Activated CD8-positive, alpha-beta memory T cell treated with anti-CD3 and anti-CD28 coated beads for 1 hour (primary cell): ENCODE data around the gene UFSP2.

ENCODE experiments used
- DNase-seq, 2 donors: peaks; one replicate each; pipeline ENCODE4 v3.0.0-alpha.2; 2020; ENCODE audit warnings: low read depth in 1 of 2; ENCODE audit errors: extremely low read depth in 1 of 2

The UFSP2 gene

DNA sequence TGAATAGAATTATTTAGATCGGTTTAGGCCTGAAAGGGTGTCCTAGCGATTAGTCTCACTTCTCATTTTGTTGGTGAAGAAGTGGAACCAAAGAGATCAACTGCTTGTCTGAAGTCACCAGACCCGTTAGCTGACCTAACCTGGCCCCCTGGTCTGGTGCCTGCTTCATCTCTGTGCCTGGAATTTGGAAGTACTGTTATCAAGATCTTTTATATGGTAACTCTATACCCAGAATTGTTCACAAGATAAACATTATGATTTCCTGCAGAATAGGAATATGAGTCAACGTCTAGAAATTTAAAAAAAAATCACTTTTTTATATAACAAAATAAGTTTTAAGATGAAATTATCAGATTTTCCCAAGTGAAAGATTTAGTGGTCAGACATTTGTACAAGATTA lies 67.2 kb downstream of the UFSP2 start:
- no peak for DNase-seq

DNA sequence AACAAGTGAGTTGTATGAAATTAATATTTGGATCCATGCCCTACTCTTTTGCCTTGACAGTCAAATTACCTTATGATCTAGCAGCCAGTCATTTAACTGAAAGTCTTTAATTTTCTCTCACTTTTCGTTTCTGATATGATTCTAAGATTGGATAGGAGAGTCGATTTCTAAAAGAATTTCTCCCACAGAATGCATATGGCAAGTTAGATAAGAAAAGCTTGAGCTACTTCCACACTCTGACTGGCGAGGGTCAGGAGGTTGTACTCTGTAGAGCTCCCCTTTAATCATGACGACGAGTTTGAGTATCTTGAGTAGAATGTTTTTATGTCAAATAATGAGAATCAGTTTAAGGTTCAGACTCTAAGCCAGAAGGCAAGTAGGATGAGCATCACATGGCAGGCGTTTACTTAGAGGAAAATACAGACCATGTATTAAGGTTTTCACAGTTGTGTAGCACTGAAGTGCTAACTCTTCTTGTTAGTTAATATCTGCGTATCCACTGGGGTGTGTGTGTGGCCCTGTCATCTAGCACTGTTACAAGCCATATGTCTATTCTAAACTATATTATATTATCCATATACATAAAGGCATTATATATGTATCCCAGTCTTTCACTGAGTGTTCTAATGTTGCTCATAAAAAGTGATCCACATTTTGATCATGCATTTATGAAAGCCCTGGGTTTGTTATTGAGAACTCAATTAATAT lies 67.9 kb downstream of the UFSP2 start:
- no peak for DNase-seq

DNA sequence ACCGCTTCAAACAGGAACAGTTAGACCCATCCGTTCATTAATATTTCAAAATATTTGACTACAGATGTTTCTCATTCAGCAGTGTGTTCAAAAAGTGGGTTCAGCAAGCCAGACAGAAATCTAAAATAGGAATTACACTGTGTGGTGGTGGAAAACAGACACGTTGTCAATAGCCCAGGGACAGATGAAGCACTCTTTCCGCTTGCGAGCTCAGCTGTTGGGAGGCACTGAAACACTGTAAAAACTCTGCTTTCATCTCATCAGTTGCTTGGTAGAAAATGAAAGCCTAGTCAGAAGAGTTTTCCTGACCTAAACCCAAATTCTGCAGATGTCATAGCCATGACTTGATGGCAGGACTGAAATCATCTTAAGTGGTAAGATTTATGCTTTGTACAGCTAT lies 68.6 kb downstream of the UFSP2 start:
- no peak for DNase-seq

DNA sequence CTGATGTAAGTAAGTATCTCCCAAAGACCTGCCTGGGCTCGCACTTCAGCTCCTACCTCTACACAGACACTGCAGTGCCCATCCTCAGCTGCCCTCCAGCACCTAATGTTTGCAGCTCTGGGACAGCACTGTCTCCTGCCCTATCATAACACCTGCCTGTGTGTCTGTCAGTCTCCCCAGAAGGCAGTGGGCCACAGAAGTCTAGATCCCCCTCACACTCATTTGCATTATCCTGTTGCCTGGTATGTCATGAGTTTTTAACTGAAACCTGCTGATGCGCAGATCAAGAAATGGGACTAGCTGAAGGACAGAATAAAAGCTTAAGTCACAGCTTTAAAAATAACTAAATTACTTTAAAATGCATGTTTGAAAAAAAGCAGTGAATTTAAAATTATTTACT lies 73.0 kb downstream of the UFSP2 start:
- no peak for DNase-seq

DNA sequence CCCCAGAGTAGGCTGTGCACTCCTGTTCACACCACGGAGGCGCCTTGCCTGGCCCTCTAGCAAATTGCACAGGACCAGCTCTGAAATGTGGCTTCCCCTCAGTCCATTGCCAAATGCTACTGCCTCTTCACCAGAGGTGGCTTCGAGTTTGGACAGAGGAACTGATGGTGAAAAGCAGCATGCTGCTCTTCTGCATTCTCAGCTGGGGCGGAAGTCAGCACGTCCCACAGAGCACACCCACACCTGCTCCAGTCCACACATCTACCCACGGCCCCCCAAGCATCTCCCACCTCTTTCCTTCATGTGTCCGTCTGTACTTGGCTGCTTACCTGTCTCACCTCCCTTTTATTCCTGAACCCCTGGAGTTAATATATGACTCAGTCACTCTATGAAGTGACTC lies 73.6 kb downstream of the UFSP2 start:
- DNase-seq = no peak

DNA sequence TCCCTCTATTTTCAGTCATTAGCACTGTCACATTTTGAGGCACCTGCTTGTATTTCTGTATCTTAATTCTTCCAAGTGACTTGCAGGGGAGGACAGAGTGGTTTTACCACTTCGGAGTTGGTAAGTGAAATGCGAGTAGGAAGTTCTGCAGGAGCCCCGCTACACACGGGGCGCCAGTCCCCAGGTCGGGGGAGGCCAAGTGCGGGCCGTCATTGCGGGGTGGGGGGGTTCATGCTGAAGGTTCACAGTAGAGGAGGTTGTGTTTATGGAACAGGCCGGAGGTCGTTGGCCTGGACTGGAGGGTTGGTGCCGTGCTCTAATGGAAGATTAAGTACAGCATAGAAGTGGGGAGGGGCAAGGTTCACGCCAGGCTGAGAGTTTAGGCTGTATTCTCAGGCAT lies 74.1 kb downstream of the UFSP2 start:
- DNase-seq = no peak
